Fibroblast of the conjunctiva (primary cell): Measurements from ENCODE around the gene PRR12.
A peak's percentile ranks its signal among the peaks of the same experiment; 100 is the strongest.

ENCODE experiments used
- DNase-seq: peaks from one replicate; pipeline ENCODE4 v3.0.0-alpha.2; 2010; ENCODE audit warnings: low read depth

The PRR12 gene

GRCh38 chr19:49565261-49565660, 25.7 kb upstream of the PRR12 start:
- DNase-seq: peak; percentile 13

- DNase-seq: no peak
Observed at GRCh38 chr19:49566302-49566701, 24.7 kb upstream of the PRR12 start.

- DNase-seq: peak; percentile 53
Observed at GRCh38 chr19:49567861-49568441, 23.0 kb upstream of the PRR12 start.

- peak; percentile 83 for DNase-seq
Observed at GRCh38 chr19:49570138-49570856, 20.7 kb upstream of the PRR12 start.

- no peak for DNase-seq
Observed at GRCh38 chr19:49570997-49571676, 19.8 kb upstream of the PRR12 start.

- no peak for DNase-seq
Observed at GRCh38 chr19:49573009-49573408, 18.0 kb upstream of the PRR12 start.

- no peak for DNase-seq
Observed at GRCh38 chr19:49573425-49573824, 17.6 kb upstream of the PRR12 start.

- no peak for DNase-seq
Observed at GRCh38 chr19:49574206-49574755, 16.7 kb upstream of the PRR12 start.

GRCh38 chr19:49579193-49579592, 11.8 kb upstream of the PRR12 start:
- no peak for DNase-seq

- no peak for DNase-seq
Observed at GRCh38 chr19:49579947-49580263, 11.1 kb upstream of the PRR12 start.

GRCh38 chr19:49580264-49581006, 10.5 kb upstream of the PRR12 start, which contains the start of gene NOSIP:
NOSIP (minus strand) TSS chr19:49580556; CDS start chr19:49560691, 19,865 bp downstream.
- DNase-seq: peak; percentile 92

GRCh38 chr19:49581007-49581508, 9.9 kb upstream of the PRR12 start, which contains the start of gene PRRG2:
PRRG2 (plus strand) TSS chr19:49581316; CDS start chr19:49583220, 1,904 bp downstream.
- DNase-seq: no peak

- DNase-seq: no peak
Observed at GRCh38 chr19:49583239-49583638, 7.7 kb upstream of the PRR12 start.

- DNase-seq: no peak
Observed at GRCh38 chr19:49585023-49585422, 6.0 kb upstream of the PRR12 start.

- no peak for DNase-seq
Observed at GRCh38 chr19:49587227-49587626, 3.8 kb upstream of the PRR12 start.

GRCh38 chr19:49588365-49589122, 2.4 kb upstream of the PRR12 start:
- DNase-seq: no peak

- DNase-seq: no peak
Observed at GRCh38 chr19:49589502-49589905, 1.5 kb upstream of the PRR12 start.

GRCh38 chr19:49590071-49590970, 661 bp upstream of the PRR12 start:
- DNase-seq: peak; percentile 95

GRCh38 chr19:49591731-49592485, 926 bp downstream of the PRR12 start:
- no peak for DNase-seq
